ENCODE data around the gene SVEP1.
A peak's percentile ranks its signal among the peaks of the same experiment; 100 is the strongest.

SVEP1 gene

DNA sequence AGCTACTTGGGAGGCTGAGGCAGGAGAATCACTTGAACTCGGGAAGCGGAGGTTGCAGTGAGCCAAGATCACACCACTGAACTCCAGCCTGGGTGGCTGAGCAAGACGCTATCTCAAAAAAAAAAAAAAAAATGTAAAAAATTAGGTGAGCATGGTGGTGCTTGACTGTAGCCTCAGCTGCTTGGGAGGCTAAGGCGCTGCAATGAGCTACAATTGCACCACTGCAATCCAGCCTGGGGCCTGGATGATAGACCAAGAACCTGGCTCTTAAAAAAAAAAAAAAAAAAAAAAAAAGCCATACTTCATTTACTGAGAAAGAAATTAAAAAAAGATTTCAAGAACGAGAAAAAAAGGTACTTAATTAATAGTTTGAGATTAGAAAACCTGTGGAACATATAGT is 62.1 kb downstream of the SVEP1 start:
- no peak for DNase-seq

DNA sequence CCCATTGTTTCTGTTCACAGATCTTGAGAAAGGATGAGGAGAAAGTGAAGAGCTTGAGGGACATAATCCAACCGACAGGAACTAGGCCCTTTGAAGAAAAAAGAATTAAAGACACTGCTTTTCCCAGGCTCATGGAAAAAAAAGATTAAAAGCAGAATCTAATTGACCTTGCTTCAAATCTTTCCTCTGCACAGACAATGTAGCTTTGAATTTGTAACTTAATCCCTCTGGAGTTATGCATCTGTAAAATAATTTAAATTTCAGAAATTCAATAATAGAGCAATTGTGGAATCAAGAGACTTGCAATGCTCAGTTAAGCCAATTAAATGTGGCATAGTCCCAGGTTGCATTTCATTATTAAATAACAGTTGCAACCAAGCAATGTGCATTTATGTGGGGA is 64.6 kb downstream of the SVEP1 start:
- DNase-seq: no peak

DNA sequence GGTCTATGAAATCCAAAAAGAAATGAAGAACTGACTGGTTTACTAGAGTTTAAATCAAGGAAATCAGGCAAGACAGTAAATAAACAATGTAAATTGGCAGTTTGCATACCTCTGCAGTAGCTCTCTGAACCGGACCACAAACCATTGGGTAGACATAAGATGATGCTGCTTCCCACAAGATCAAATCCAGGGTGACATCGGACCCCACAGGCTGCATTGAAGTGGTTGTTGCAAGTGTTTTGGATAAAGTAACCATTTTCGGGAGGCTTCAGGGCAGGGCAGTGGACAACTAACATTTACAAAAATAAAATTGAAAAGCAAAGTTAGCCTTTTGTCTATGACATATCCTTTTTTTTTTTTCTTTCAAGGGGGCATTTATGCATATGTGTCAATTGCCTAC is 66.7 kb downstream of the SVEP1 start:
- no peak for DNase-seq

DNA sequence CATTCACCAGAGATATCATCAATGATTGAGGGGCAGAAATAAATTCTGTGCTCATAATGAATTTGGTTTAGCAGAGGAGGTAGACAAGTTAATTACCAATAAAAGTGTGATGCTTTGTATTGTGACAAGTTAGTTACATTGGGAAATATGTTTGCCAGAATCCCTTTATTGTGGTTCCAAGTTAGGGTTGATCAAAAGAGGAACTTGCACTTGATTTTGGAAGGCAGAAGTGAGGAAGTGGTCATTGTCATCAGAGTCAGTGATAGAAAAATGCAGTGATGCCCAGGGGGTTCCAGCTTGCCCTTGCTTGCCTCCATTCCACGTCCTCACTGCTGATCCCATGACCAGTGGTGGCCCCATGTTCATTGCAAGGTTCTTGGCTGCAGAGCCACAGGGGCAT is 69.7 kb downstream of the SVEP1 start:
- no peak for DNase-seq

DNA sequence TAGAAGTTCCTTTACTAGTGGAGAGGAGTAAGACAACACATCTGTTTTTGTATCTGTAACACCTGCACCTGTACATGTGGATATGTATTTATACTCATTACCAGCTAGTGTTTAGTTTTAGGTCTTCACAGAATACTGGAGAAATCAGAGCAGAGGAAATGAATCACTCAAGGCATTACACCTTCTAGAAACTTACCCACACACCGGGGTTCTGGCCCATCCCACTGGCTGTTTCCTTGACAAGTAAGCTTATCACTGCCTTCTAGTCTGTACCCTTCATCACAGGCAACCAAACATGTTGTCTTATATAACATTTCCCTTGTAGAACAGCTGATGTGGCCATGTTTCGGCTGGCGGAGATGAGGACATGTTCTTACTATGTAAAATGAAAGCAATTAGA is 76.7 kb downstream of the SVEP1 start:
- DNase-seq: no peak

DNA sequence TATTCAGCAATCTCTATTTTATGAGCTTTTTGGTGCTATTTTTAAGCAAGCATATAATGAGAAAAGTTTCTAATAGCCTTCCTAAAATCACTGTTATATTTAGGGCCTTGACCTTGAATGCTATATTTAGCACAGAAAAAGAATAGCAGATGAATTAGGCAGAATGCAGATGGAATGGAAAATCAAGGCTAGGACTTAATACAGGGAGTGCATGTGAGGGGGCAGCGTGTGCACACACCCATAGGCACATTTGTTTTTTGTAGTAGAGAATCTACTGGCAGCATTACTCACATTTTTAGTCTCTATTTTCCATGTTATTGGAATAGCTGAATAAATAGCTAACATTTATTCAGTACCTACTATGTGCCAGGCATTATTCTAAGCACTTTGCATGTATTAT is 79.9 kb downstream of the SVEP1 start:
- no peak for DNase-seq

DNA sequence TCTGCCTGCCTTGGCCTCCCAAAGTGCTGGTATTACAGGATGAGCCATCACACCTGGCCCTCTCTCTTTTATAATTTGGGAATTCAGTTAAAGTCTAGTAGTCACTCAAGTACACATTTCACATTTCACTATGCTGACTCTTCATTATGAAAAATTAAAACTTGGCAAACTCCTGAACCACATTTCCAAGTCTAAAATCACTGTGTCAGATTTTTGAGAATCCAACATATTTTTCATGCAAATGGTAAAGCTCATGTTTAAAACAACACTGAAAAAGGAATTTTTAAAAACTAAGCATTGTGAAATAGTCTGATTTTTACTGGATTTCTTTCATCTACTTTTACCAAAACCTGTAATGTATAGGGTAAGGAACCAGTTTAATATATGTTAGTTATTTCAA is 92.3 kb downstream of the SVEP1 start:
- no peak for DNase-seq

DNA sequence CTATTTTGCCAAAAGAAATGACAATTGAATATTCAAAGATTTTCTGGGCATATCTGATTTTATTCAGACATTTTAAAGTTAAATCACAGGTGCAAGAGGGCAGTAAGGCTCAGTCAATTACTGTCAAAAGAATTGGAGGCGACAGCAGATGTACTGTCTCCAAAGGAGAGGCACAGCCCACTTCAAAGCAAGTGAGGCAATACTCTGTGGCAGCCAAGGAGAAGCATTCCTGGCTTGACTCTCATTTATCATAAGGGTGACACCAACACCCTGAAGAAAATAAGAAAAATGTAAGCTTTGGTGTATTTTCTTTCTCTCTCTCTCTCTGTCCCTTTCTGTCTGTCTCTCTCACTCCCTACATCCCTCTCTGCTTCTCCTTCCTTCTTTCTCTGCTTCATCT is 93.3 kb downstream of the SVEP1 start:
- no peak for DNase-seq

DNA sequence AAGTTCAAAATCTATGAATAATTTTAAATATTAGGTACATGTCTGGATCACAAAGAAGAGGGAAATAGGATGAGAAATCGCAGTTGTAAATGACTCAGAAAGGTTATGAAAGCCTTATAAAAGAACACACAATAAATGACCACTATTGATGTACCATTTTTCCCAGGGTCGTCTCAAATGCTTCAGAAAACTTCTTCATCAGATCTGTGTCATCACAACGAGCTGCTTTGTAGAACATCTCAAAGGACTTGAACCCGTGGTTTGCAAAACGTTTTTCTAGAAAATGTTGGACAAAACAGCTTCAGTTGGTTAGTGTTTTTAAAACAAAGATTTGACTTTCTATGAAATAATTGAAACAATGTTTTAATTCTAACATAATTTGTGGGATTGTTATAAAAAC is 100.1 kb downstream of the SVEP1 start:
- no peak for DNase-seq

DNA sequence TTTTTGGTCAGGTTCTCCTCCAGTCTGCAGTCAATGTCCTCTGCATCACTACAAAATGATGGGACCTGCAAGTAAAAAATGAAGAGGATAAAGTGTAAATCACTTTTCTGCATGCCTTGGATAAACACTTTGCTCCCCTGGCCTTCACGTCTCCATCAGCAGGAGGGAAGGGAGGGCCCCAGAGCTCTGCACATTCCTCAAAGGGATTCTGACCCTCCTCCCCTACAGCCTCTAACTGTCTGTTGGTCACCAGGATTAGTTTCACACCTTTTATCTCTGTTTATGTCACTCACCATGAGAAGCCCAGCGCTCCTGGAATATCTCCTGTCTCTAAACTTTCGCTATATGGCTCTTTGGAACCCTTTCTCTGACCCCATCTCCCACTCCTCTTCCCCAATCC is 103.3 kb downstream of the SVEP1 start:
- no peak for DNase-seq

DNA sequence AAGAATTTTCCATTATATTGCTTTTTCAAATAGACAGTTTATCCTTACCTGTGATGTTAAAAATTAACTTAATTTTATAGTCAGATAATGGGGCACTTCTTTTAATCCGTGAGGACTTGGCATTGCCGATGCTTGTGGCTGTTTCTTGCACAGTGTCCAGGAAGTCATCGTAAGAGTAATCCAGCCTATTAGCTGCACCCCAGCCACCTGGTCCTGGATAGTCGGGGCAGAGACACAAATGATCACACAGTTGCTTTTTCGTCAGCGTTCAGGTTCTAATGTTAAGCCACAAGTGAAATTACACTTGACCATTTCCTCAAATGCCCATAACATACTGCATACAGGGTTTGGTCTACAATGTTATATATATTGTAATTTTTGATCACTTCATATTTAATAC is 107.4 kb downstream of the SVEP1 start:
- no peak for DNase-seq

DNA sequence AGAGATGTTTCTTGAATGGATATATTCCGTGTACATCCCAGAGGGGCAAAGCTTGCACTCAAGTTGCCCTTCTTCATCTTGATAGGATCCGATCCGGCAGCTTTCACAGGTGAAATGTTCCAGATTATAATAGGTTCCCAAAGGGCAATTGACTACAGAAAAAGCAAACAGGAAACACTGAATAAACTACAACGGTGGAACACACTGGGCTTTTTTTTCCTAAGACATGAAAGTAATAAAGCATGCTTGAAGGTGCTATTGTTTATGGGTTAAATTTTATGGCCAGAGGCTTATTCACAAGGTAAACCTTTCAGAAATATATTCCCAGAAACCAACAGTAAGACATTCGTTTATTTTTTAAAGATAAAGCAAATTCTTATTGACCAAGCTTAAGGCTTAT is 110.6 kb downstream of the SVEP1 start:
- no peak for DNase-seq

DNA sequence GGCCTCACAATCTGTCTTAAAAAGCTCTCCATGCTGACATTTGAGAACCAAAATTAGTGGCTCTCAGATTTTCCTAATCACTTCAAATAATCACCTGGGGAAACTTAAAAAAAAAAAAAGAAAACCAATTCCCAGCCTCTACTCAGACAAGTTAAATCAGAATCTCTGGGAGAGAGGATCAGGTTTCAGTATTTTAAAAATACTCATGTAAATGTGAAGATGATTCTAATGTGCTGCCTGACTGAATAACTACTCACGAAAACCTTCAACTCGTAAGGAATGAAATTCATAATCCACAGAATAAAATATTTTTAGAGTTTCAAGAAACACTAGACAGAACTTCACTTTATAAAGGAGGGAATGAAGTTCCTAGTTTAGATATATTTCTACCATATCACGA is 114.4 kb downstream of the SVEP1 start:
- no peak for DNase-seq

DNA sequence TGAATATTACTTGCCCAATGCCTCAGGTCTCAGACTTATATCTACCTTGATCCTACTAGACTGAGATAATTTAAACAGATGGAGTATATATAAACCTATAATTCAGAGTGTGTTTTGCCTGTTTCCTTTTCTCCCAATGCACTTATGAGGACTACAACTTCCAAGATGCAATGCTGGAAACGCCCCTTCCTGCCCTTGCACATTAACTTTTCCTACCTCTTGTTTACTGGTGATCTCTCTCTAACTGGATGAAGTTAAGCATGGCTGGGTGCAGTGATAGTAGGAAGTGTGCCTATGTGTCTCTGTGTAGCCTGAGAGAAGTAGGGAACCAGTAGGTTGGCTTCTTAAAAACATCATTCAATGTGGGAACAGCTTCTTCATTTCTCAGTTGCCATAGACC is 115.2 kb downstream of the SVEP1 start:
- DNase-seq: no peak

DNA sequence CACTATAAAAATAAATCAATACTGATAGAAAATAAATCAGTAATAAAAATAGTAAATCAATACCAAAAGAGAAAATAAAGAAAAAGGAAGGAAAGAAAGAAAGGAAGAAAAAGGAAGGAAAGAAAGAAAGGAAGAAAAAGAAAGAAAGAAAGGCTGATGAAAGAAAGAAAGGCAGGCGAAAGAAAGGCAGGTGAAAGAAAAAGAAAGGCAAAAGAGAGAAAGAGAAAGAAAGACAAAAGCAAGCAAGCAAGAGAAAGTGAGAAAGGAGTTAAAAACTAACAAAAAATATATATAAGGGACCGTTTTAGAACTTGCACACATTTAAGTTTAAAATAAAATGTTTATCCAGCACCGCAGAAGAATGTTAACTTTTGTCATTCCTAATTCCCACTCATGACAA is 116.0 kb downstream of the SVEP1 start:
- DNase-seq: no peak

DNA sequence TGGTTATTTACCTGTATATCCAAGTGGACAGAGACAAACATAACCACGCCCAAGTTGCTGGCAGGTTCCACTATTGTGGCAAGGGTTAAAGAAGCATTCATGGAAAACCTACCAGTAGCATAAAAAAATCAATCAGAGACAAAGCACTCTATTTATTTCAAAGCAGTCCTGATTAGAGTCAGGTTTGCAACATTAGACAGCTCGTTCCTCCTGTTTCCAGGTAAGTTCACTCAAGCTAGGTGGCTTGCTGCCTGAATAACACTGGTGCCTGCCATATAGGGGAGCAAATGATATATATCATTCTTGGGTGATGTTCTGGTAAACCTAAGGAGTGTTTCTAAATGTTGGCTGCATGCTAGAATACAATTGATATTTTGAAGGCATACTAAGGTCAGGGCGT is 122.3 kb downstream of the SVEP1 start:
- DNase-seq: no peak

DNA sequence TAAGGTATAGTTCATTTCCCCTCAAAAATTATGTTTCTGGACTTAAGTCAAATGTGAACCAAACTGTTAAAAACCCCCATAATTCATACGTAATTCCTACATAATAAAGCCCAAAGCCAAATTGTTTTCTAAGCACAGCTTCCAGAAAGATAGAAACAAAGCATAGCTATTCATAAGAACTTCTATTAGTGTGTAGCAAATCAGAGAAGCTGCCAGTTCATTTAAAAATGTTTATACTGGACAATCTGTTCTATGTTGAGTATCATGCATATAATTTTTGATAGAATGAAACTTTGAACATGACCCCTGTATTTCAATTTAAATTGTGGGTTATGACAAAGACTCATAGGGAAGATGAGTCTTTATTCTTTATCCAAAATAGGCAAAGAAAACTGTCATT is 122.9 kb downstream of the SVEP1 start:
- no peak for DNase-seq

DNA sequence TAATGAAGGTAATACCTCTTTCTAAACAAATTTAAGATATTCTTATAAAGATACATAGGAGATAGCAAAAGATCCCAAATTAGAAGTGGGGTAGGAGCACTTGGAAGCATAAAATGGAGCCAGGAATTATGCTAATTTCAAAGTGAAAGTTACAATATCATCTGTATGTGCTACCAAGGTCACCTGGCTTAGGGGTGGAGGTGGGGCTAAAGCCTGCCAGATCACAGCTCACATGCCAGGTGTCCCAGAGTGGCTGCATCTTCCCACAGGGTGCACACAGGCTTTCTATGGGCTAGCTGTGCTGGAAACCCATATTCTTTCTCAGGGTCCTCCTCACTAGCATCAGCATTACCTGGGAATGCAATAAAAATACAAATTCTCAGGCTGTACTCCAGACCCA is 123.7 kb downstream of the SVEP1 start:
- DNase-seq: no peak

DNA sequence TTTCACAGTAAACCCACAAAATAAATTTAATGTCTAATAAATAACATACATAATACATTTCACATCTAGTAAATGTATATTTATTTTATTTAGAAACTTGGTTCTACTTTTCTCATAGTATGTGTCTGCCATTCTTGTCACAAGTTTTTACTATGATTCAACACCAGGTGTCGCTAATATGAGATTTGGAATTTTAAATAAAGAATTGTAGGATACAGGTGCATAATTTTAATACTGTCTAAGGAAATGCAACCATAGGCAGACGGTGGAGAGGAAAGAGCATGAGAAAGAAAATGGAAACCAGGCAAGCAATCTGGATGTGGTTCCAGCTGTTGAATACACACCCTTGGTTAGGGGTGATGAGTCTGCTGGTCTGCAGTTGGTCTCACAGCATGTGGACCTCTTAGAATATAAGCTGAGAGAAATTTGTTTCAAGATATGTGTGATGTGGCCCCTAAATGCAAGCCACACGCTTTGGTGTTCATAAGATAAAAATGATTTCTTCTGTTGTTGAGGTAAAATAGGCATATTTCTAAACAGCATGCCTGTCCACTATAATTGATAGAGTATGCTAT is 127.2 kb downstream of the SVEP1 start:
- no peak for DNase-seq

DNA sequence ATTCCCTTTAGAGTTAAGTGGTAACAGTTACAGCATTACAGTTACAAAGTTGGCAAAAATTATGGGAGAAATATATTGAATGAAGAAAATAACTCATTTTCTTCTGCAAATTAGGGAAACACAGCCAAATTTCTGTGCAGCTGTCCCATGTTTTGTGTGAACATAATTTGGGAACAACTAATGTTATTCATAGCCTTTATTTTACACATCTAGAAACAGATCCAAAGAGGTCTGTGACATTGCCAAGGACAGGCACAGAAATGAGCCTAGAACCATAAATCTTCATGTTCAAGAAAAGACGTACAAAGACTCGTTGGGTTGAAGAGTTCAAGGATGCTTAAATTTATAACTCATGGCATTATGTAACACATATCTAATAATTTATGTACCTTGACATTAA is 127.8 kb downstream of the SVEP1 start:
- no peak for DNase-seq

DNA sequence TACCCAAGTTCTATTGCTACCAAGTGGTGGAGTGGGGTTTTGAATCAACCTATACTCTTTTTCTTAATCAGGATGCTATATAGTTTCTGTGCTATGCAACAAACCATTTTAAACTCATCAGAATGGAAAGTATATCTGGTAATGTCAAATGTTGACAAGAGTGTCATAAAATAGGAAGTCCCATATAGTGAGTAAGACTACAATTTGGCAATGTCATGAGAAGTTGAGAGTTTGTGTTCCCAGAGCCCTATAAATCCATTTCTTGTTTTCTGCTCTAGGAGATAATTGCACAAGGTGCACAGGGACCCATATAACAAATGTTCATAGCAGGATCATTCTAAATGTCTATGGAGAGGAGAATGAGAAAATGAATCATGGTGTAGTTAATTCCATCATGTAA is 132.1 kb downstream of the SVEP1 start:
- no peak for DNase-seq

DNA sequence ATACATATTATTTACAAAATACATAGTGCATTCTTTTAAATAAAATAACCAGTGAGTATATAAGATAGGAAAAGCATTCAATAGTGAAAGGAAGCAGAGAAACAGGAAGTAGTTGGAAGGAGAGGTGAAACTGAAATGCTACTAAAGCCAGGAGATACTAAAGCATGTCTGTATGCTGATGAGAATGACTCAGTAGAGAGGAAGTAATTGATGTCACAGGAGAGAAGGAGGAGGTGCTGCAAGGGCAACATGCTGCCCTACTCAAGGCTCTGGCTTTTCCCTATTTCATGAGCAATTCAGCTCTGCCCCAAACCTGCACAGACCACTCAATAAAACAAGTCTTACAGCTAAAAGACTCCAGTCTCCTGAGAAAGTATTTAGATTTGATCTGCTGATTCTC is 133.4 kb downstream of the SVEP1 start:
- DNase-seq: peak; percentile 4

DNA sequence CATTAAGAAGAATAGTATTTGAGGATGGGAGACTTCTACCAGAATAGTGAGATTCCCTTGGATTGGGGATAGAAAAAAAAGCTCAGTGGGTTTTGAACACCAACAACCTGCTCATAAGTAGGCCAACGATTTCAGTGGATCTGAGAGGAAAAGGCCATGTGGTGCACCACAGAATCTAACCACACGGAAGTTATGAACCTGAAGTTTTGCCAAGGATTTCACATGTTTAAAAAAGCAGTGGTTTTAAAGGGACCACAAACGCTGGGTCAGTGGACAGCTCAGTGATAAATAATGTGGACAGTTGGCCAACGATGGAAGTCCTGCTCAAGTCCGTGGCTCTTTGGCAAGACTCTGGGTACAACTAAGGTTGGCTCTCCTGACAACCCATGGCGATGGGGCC is 134.6 kb downstream of the SVEP1 start:
- no peak for DNase-seq

DNA sequence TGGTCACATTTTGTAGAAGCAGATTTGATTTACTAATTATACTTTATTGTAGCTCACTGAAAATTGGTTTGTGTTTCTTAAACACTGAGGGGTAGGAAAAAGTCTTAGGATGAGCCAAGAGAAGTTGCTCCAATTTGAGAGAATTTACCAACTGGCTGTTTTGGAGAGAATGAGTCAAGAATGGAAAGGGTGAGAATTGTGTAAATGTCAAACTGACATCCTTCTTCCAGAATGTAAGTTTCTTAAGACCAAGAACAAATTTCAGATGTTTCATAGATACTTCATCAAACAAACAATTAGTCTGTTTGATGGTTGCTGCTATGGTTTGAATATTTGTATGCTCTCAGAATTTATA is 135.7 kb downstream of the SVEP1 start:
- no peak for DNase-seq

DNA sequence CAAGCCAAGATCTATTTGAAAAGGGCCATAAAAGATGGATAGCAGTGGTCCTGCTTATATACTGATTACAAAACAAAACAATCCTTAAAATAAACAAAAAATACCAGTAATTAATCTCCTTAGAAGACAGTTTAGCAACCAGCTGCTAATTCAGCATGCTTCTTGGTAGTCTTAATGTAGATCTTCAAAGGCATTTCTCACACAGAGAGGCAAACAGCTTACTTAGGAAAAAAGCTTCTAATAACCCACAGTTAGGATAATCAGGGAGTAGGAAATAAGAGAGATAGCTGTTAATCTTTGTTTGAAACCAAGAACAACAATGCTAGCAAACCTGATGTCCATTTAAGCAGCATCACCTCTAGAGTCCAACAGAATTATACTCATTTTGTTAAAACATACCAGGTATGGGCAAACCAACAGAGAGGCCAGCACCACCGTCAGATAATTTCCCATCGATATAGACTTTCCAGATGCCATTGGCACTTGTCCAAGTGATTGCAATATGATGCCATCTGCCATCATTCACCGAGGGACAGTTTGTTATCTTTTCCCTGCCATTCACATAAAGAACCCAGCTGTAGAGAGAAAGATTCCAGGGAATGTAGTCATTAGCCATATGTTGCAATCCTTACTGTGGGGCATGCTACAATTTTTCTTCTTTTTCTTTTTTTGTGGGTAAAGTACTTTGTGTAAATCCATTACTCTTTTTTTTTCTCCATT is 136.2 kb downstream of the SVEP1 start:
- no peak for DNase-seq

DNA sequence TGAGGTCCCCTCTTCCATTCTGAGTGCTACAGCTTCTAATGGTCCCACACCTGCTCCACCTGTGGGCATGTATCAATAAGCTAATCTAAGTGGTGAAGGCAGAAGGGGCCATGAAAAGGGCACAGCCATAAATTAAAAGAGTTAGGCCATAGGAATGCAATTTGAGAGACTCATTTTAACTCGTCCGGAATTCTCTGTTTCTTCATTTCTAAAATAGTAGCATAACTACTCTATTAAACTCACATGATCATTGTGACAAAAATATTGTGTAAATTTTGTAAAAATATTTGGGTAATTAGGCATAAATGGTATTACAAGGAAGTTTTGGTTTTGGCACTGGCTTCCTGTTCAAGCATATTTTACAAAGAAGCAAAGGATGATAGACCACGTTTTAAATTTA is 138.7 kb downstream of the SVEP1 start:
- DNase-seq: no peak

All from activated CD4-positive, alpha-beta T cell treated with anti-CD3 and anti-CD28 coated beads, Interleukin-2, amount 50 U/mL, for 16 hours (primary cell).